HG03439 (cell line): ENCODE measurements around the gene CDR2L.
"Not testable (repeated sequence)": the region's sequence is repeated elsewhere in the genome, so short reads cannot be mapped to it uniquely, and the experiment has no call there.

ENCODE experiments used
- ATAC-seq: cut with Tn5 transposase; IDR thresholded peaks from one replicate; pipeline ENCODE4 v1.9.1; 2021; ENCODE audit warnings: mild to moderate bottlenecking, moderate library complexity; ENCODE audit not compliant: unreplicated experiment

The CDR2L gene

GRCh38 chr17:75036643-75037268 lies 49.3 kb downstream of the CDR2L start:
- no peak for ATAC-seq

GRCh38 chr17:75039238-75039637 lies 51.8 kb downstream of the CDR2L start:
- no peak for ATAC-seq

- ATAC-seq, result no peak
These were observed 54.3 kb downstream of the CDR2L start for GRCh38 chr17:75041656-75042280.

- ATAC-seq, result not testable (repeated sequence)
These were observed 56.4 kb downstream of the CDR2L start for GRCh38 chr17:75043789-75044188.

- no peak for ATAC-seq
These were observed 57.3 kb downstream of the CDR2L start for GRCh38 chr17:75044716-75045115.

GRCh38 chr17:75045946-75046406 lies 58.5 kb downstream of the CDR2L start:
- ATAC-seq, result not testable (repeated sequence)

GRCh38 chr17:75046407-75047289 lies 59.2 kb downstream of the CDR2L start, which contains the start of the genes ATP5PD and KCTD2:
TSS of gene ATP5PD (minus strand) at chr17:75046969. CDS start at chr17:75042650, 4,319 bp downstream.
TSS of gene KCTD2 (plus strand) at chr17:75047225. CDS start at chr17:75047251, 26 bp downstream.
- ATAC-seq, result peak; percentile 92

- peak; percentile 18 for ATAC-seq
These were observed 60.1 kb downstream of the CDR2L start for GRCh38 chr17:75047398-75048098.

GRCh38 chr17:75048249-75048878 lies 60.9 kb downstream of the CDR2L start:
- ATAC-seq, result no peak

GRCh38 chr17:75049057-75049456 lies 61.6 kb downstream of the CDR2L start:
- no peak for ATAC-seq

- ATAC-seq, result no peak
These were observed 62.3 kb downstream of the CDR2L start for GRCh38 chr17:75049706-75050105.

- no peak for ATAC-seq
These were observed 64.5 kb downstream of the CDR2L start for GRCh38 chr17:75051941-75052340.
